Measurements from ENCODE around the gene SCN11A. TPM values are rescaled to one million over a fixed set of nuclear protein-coding genes. Genes with fewer than 3 reads are reported as not detected.
"Not testable (repeated sequence)": the region's sequence is repeated elsewhere in the genome, so short reads cannot be mapped to it uniquely, and the experiment has no call there.

SCN11A gene
- total RNA-seq, 2 experiments from 2014 or later: 0.07 to 0.09 TPM

DNA sequence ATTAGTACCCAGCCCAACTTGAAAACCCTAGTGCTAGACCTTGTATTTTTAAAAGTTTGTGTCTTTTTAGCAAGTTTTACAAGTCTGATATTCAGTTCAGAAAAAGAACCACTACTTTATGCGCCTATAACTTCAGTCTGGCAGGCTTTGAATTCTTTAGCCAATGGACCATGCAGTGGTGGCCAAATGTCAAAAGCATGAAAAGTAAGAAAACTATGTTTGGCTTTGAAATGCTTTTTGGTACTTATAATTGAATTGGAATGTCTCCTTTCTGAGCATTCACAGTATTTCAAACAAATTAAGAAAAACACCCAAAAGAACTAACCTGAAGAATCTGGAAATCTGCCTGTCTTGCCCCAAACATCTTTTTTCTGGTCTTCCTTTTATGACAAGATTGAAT is 12.9 kb upstream of the SCN11A start:
- intact Hi-C loops (cut with DNase I, micrococcal nuclease): no loop called here
- H3K4me1 Mint-ChIP-seq: peaks cover 28% of the 10 kb centered on the region
- H3K27ac Mint-ChIP-seq: peak overlapping the region; percentile 27
- ChIA-PET POLR2A (interaction anchor here (0.7 kb wide), 1 partner anchor 43 kb away, joined by 6 read pairs; no protein-coding TSS in a partner anchor), CTCF (interaction anchor here (1.8 kb wide), 1 partner anchor 14 kb away, joined by 4 read pairs; no protein-coding TSS in a partner anchor)
- H3K36me3 Mint-ChIP-seq (ENCODE audit: low read depth): peaks cover 12% of the 10 kb centered on the region
- DNase-seq: no peak
- H3K9me3 Mint-ChIP-seq (ENCODE audit: low read depth): no peaks in the 10 kb centered on the region
- no peak for ATAC-seq
- H3K4me3 Mint-ChIP-seq: no peak overlapping the region
- no peaks in the 10 kb centered on the region for H3K27me3 Mint-ChIP-seq

DNA sequence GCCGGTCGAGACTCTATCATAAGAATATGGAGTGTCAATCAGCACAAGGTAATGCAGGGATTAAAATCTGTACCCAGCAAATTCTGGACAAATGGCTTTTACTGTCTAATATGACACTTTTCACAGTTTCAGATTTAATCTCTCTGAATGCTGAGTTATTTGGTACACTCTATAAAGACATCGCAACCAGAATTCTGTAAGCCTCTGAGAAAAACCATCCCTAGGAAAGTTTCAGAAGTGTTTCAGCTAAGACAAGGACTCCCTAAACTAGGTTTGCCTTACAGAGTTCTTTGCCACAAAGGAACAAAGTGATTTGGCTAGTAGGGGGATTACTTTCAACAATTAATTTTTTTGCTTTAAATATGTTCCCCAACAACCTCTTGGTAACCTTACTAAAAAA is 11.4 kb upstream of the SCN11A start:
- no peak for DNase-seq
- CTCF ChIA-PET: interaction anchor here (1.8 kb wide), 1 partner anchor 12 kb away, joined by 4 read pairs; no protein-coding TSS in a partner anchor
- Mint-ChIP-seq H3K9me3 (ENCODE audit: low read depth) (no peaks in the 10 kb centered on the region), H3K36me3 (ENCODE audit: low read depth) (peaks cover 19% of the 10 kb centered on the region), H3K4me3 (no peak overlapping the region), H3K27ac (no peak overlapping the region), H3K27me3 (no peaks in the 10 kb centered on the region), H3K4me1 (peaks cover 32% of the 10 kb centered on the region)
- POLR2A ChIA-PET: no interaction called here
- peak; percentile 57 for ATAC-seq
- intact Hi-C loops (cut with DNase I, micrococcal nuclease): no loop called here

DNA sequence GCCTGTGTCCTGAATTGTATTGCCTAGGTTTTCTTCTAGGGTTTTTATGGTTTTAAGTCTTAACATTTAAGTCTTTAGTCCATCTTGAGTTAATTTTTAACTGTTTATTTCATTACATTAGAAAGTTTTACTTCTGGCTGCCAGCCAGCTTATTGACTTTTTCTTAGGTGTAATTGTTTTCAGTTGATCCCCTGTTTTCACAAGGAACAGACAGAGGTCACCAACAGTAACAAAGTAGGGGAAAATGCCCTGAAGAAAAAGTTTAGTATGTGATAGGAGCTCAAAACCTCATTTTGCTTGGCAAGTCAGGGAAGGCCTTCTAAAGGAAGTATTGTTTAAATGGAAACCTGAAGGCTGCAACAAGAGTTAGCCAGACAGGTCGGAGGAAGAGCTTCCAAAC is 10.4 kb upstream of the SCN11A start:
- Mint-ChIP-seq H3K27ac (peak overlapping the region; percentile 24), H3K27me3 (no peaks in the 10 kb centered on the region), H3K36me3 (ENCODE audit: low read depth) (peaks cover 17% of the 10 kb centered on the region), H3K4me1 (peaks cover 35% of the 10 kb centered on the region), H3K4me3 (no peak overlapping the region), H3K9me3 (ENCODE audit: low read depth) (no peaks in the 10 kb centered on the region)
- ChIA-PET POLR2A (no interaction called here), CTCF (interaction anchor here (0.8 to 0.9 kb wide), 2 partner anchors 11 to 13 kb away, joined by 3 to 4 read pairs; no protein-coding TSS in a partner anchor)
- intact Hi-C loops (cut with DNase I, micrococcal nuclease): no loop called here
- DNase-seq (no peak), ATAC-seq (no peak)

DNA sequence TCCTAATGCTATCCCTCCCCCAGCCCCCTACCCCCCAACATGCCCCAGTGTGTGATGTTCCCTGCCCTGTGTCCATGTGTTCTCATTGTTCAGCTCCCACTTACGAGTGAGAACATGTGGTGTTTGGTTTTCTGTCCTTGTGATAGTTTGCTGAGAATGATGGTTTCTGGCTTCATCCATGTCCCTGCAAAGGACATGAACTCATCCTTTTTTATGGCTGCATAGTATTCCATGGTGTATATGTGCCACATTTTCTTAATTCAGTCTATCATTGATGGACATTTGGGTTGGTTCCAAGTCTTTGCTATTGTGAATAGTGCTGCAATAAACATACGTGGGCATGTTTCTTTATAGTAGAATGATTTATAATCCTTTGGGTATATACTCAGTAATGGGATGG is 9.5 kb upstream of the SCN11A start:
- H3K4me1 Mint-ChIP-seq: peaks cover 44% of the 10 kb centered on the region
- H3K27me3 Mint-ChIP-seq; CTCF ChIA-PET; H3K9me3 Mint-ChIP-seq (ENCODE audit: low read depth); ATAC-seq; H3K27ac Mint-ChIP-seq; intact Hi-C loops (cut with DNase I, micrococcal nuclease); POLR2A ChIA-PET; DNase-seq; H3K4me3 Mint-ChIP-seq: not testable (repeated sequence)
- peaks cover 19% of the 10 kb centered on the region for H3K36me3 Mint-ChIP-seq (ENCODE audit: low read depth)

DNA sequence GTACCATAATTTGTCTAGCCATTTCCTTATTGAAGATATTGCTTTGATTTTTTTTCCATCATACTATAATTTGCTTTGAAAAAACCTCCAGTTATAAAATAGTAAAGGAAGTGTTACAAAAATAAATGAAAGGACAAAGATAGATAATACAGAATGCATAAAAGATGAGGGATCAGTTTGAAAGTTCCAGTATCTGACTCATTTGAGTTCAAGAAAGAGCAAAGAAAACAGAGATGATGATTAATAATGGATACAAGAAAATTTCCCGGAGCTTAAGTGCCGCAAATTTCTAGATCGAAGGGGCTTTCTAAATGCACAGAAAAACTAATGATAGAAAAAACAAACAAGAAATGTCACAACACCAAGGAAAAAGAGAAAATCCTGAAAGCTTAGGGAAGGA is 4.4 kb upstream of the SCN11A start:
- H3K4me3 Mint-ChIP-seq: peak overlapping the region; percentile 43
- peaks cover 45% of the 10 kb centered on the region for H3K4me1 Mint-ChIP-seq
- no peaks in the 10 kb centered on the region for H3K27me3 Mint-ChIP-seq
- ChIA-PET POLR2A (interaction anchor here (0.7 kb wide), 1 partner anchor 600 kb away, joined by 3 read pairs; no protein-coding TSS in a partner anchor), CTCF (interaction anchor here (0.6 to 1.2 kb wide), 4 partner anchors 10 to 955 kb away, joined by 3 to 6 read pairs (median 4); no protein-coding TSS in a partner anchor)
- H3K36me3 Mint-ChIP-seq (ENCODE audit: low read depth): peaks cover 15% of the 10 kb centered on the region
- no peaks in the 10 kb centered on the region for H3K9me3 Mint-ChIP-seq (ENCODE audit: low read depth)
- H3K27ac Mint-ChIP-seq: peak overlapping the region; percentile 72
- intact Hi-C loops (cut with DNase I, micrococcal nuclease): no loop called here
- ATAC-seq (no peak), DNase-seq (no peak)

DNA sequence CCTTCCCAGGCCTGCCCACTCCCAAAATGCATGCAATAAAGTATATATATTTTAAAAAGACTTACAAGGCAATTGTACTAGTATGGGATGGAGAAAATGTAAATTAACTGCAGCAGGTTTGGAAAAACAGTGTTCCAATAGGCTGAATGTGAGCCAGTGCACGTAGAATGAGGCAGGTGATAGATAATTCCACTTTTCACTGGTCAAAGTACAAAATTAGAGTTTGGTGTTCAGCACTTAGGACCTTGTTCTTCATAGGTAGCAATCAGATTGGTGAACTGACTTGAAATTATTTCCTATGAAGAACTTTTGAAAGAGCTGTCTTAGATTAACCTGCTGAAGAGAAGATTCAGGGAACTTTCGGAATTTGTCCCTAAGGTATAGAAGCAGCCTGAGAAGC is 2.0 kb upstream of the SCN11A start:
- no peak for ATAC-seq
- no peaks in the 10 kb centered on the region for H3K9me3 Mint-ChIP-seq (ENCODE audit: low read depth)
- no peak overlapping the region for H3K27ac Mint-ChIP-seq
- ChIA-PET CTCF (no interaction called here), POLR2A (no interaction called here)
- no peak overlapping the region for H3K4me3 Mint-ChIP-seq
- H3K36me3 Mint-ChIP-seq (ENCODE audit: low read depth): peaks cover 10% of the 10 kb centered on the region
- intact Hi-C loops (cut with DNase I, micrococcal nuclease): loop anchor here (2.0 to 5.0 kb wide), 6 partner anchors 125 to 1399 kb away; partner anchors contain the start of genes ACVR2B (in 1 of the 2), EIF1B (in 1 of the 2) and OXSR1 (in 1 of the 2)
- no peak for DNase-seq
- peaks cover 47% of the 10 kb centered on the region for H3K4me1 Mint-ChIP-seq
- H3K27me3 Mint-ChIP-seq: no peaks in the 10 kb centered on the region

DNA sequence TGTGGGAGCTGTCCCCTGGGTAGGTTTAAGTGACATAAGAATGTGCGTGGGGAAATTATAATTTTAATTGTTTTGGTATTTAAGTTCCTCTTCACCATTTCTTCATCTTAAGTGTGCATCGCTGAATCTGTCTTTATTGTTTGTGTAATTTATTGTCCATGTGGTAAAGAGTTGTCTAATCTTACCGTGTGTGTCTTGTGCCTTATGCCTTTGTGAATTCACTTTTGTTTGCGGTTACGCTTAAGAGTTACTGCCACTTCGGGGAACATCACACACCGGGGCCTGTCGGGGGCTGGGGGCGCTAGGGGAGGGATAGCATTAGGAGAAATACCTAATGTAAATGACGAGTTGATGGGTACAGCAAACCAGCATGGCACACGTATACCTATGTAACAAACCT is 839 bp upstream of the SCN11A start:
- ATAC-seq (no peak), DNase-seq (peak; percentile 25)
- POLR2A ChIA-PET: no interaction called here
- intact Hi-C loops (cut with DNase I, micrococcal nuclease): loop anchor here (1.0 to 5.0 kb wide), 9 partner anchors 99 to 1400 kb away; partner anchors contain the start of genes ACVR2B (in 1 of the 2), EIF1B (in 1 of the 2), OXSR1 (in 1 of the 2) and RPSA (in 1 of the 2)
- Mint-ChIP-seq H3K27ac (peak overlapping the region; percentile 97), H3K27me3 (no peaks in the 10 kb centered on the region), H3K4me1 (peaks cover 47% of the 10 kb centered on the region), H3K36me3 (ENCODE audit: low read depth) (peaks cover 3% of the 10 kb centered on the region), H3K4me3 (peak overlapping the region; percentile 87), H3K9me3 (ENCODE audit: low read depth) (no peaks in the 10 kb centered on the region)
- CTCF ChIA-PET: interaction anchor here (0.6 kb wide), 1 partner anchor 96 kb away, joined by 3 read pairs; no protein-coding TSS in a partner anchor

DNA sequence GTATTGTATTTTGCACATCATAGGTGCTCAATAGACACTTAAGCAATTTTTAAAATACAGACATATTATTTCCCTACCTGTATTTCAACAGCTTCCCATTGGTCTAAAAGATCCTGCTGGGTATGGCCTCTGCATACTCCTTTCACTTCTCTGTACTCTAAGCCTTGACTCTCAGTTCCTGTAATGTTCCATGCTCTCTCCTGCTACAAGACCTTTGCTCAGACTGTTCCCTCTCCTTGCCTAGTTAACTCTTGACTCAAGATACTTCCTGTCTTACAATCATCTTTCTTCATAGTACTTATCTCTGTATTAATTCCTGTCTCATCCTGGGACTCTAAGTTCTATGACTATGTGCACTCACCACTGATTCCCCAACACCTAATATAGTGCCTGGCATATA is 1.7 kb downstream of the SCN11A start:
- DNase-seq (no peak), ATAC-seq (no peak)
- ChIA-PET CTCF (interaction anchor here (1.0 to 1.8 kb wide), 3 partner anchors 9 to 238 kb away, joined by 3 to 9 read pairs (median 4); no protein-coding TSS in a partner anchor), POLR2A (interaction anchor here (0.5 kb wide), 1 partner anchor 381 kb away, joined by 8 read pairs; no protein-coding TSS in a partner anchor)
- no peaks in the 10 kb centered on the region for H3K9me3 Mint-ChIP-seq (ENCODE audit: low read depth)
- H3K27me3 Mint-ChIP-seq: no peaks in the 10 kb centered on the region
- H3K36me3 Mint-ChIP-seq (ENCODE audit: low read depth): no peaks in the 10 kb centered on the region
- no peak overlapping the region for H3K4me3 Mint-ChIP-seq
- peaks cover 30% of the 10 kb centered on the region for H3K4me1 Mint-ChIP-seq
- no peak overlapping the region for H3K27ac Mint-ChIP-seq
- intact Hi-C loops (cut with DNase I, micrococcal nuclease): loop anchor here (2.0 to 5.0 kb wide), 6 partner anchors 57 to 1402 kb away; partner anchors contain the start of genes ACVR2B (in 1 of the 2), EIF1B (in 1 of the 2), GORASP1 (in 1 of the 2) and OXSR1 (in 1 of the 2)

DNA sequence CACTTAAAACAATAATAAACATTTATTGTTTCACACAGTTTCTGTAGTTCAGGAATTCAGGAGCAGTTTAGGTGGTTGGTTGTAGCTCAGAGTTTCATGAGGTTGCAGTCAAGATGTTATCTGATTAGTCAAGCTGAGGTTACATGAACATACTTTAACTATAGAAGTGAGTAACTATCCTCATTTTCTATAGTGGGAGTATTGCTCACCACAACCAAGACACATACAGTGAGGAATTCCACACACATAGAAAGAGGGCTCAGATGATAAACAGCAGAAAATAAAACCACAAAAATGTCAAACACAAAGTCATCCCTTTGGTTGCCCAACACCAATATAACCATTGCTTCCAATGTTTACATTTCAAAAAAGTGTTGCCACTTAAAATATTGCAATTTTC is 13.6 kb downstream of the SCN11A start:
- H3K36me3 Mint-ChIP-seq (ENCODE audit: low read depth): no peaks in the 10 kb centered on the region
- DNase-seq: no peak

DNA sequence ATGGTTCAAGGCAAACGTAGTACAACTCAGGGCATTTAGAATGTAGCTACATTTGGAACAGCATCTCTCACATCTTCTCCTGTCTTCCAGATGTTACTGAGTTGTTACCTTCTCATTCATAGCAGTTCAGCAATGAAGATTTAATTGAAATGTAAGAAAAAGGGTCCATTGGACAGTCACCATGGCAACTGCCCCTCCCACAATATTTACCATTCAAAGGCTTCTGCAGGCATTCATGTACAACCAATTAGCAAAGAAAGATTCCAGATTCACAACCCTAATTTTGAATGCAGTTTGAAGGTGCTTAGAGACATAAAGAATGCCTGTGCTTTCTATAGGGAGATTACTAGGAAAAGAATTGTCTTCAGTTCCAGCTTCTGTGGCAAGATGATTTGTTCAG is 22.2 kb downstream of the SCN11A start:
- ATAC-seq: no peak
- Mint-ChIP-seq H3K9me3 (ENCODE audit: low read depth) (peaks cover 1% of the 10 kb centered on the region), H3K4me1 (no peaks in the 10 kb centered on the region)

More for the DNA sequence above, 13.6 kb downstream of the SCN11A start:
- Mint-ChIP-seq H3K9me3 (ENCODE audit: low read depth) (peaks cover 5% of the 10 kb centered on the region), H3K27ac (no peak overlapping the region), H3K4me1 (peaks cover 8% of the 10 kb centered on the region), H3K4me3 (no peak overlapping the region), H3K27me3 (peaks cover 10% of the 10 kb centered on the region)
- intact Hi-C loops (cut with DNase I, micrococcal nuclease): no loop called here
- ChIA-PET POLR2A (no interaction called here), CTCF (interaction anchor here (1.1 kb wide), 1 partner anchor 31 kb away, joined by 4 read pairs; no protein-coding TSS in a partner anchor)
- ATAC-seq: peak; percentile 86

DNA sequence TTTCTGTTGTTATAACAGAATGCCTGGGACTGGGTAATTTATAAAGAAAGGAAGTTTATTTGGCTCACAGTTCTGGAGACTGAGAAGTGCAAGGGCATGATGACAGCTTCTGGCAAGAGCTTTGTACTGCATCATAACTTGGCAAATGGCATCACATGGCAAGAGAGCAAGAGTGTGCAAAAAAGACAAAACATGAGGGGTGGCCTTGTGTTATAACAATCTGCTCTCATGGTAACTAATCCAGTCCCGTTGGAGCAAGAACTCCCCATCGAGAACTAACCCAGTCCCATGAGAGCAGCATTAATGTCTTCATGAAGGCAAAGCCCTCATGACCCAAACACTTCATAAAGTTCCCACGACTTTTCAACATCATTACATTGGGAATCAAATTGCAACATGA is 23.2 kb downstream of the SCN11A start:
- Mint-ChIP-seq H3K4me3 (no peak overlapping the region), H3K4me1 (no peaks in the 10 kb centered on the region), H3K36me3 (ENCODE audit: low read depth) (no peaks in the 10 kb centered on the region), H3K9me3 (ENCODE audit: low read depth) (no peaks in the 10 kb centered on the region), H3K27ac (no peak overlapping the region), H3K27me3 (peaks cover 3% of the 10 kb centered on the region)
- no peak for DNase-seq
- CTCF ChIA-PET: interaction anchor here (0.7 to 2.5 kb wide), 3 partner anchors 28 to 917 kb away, joined by 3 to 12 read pairs (median 5); no protein-coding TSS in a partner anchor
- POLR2A ChIA-PET: no interaction called here
- intact Hi-C loops (cut with DNase I, micrococcal nuclease): no loop called here
- ATAC-seq: no peak

More for the DNA sequence above, 22.2 kb downstream of the SCN11A start:
- H3K36me3 Mint-ChIP-seq (ENCODE audit: low read depth): no peaks in the 10 kb centered on the region
- ChIA-PET POLR2A (no interaction called here), CTCF (interaction anchor here (0.6 to 2.4 kb wide), 7 partner anchors 20 to 508 kb away, joined by 3 to 16 read pairs (median 3); no protein-coding TSS in a partner anchor)
- H3K4me3 Mint-ChIP-seq: no peak overlapping the region
- DNase-seq: no peak
- intact Hi-C loops (cut with DNase I, micrococcal nuclease): no loop called here
- peaks cover 9% of the 10 kb centered on the region for H3K27me3 Mint-ChIP-seq
- no peak overlapping the region for H3K27ac Mint-ChIP-seq
